Measurements from ENCODE around the gene DNAH7. TPM values are rescaled to one million over a fixed set of nuclear protein-coding genes. Genes with fewer than 3 reads are reported as not detected.

The DNAH7 gene
- total and polyA plus RNA-seq, 2 of the 8 experiments (the other 6 are each of a cell fraction or from before 2014, with no cell fraction given): 0.07 to 0.08 TPM

DNA sequence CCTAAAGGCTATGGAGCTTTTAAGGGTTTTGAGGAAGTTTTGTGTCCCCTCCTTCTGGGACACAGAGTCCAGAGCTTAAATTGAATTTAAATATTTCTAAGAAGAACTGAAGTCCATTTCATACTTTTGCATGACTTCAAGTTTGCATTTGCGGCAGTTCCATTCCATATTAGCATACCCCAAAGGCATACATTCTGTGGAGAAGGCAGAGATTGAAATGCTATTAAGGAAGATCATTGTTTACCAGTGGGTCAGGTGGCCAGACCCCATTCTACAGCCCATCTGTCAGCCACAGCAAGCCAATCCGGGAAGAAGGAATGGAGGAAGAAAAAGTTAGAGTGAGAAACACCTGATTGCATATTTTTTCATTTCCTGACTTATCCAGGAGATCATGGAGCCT, 75.0 kb downstream of the DNAH7 start:
- Histone ChIP-seq H3K4ac (replicated peaks; ENCODE audit: insufficient read length, low read depth, low read length) (no peak overlapping the region), H3K79me1 (ENCODE audit: low read depth, low read length) (no peaks in the 10 kb centered on the region), H2BK15ac (ENCODE audit: low read length) (no peak overlapping the region), H2BK5ac (ENCODE audit: low read depth, low read length) (no peak overlapping the region), H3K9ac (replicated peaks in 1 of 4; ENCODE audit: extremely low read depth in 1 of 4, low read depth in 3 of 4, low read length in 3 of 4) (no peak overlapping the region), H2BK12ac (ENCODE audit: low read depth, low read length) (no peak overlapping the region), H4K5ac (ENCODE audit: insufficient read length, low read depth, low read length) (no peak overlapping the region), H2BK20ac (ENCODE audit: low read length) (no peak overlapping the region), H4K8ac (ENCODE audit: extremely low read depth, insufficient read depth, low read length) (no peak overlapping the region), H3K56ac (replicated peaks; ENCODE audit: insufficient read length, low read depth, low read length) (no peak overlapping the region), H3K18ac (ENCODE audit: extremely low read depth, low read length) (no peak overlapping the region), H3K27me3 (replicated peaks in 1 of 4; ENCODE audit: control insufficient read depth in 3 of 4, extremely low read depth in 1 of 4, insufficient read depth in 3 of 4, low read length in 3 of 4) (peaks cover 0 to 1% (median 0%) of the 10 kb centered on the region in 4 experiments; a peak in 1 of 7 replicates), H3K4me1 (replicated peaks in 1 of 4; ENCODE audit: control insufficient read depth in 3 of 4, insufficient read depth in 4 of 4, low read length in 3 of 4) (peaks cover 0 to 3% (median 0%) of the 10 kb centered on the region in 4 experiments; a peak in 1 of 7 replicates), H2BK120ac (replicated peaks; ENCODE audit: low read depth, low read length) (no peak overlapping the region), H3K23ac (ENCODE audit: insufficient read length) (no peak overlapping the region), H4K91ac (replicated peaks; ENCODE audit: insufficient read length, low read length) (no peak overlapping the region), H3K27ac (ENCODE audit: low read depth, low read length) (no peak overlapping the region), H3K36me3 (ENCODE audit: control insufficient read depth in 2 of 4, insufficient read depth in 4 of 4, low read length in 3 of 4) (no peaks in the 10 kb centered on the region), H2AFZ (ENCODE audit: low read length) (no peak overlapping the region), H4K20me1 (replicated peaks in 1 of 2; ENCODE audit: control insufficient read depth in 1 of 2, insufficient read depth in 2 of 2, low read length in 2 of 2) (no peaks in the 10 kb centered on the region), H3K9me3 (ENCODE audit: insufficient read depth in 2 of 2, low read depth in 1 of 2, low read length in 1 of 2) (no peaks in the 10 kb centered on the region), H3K23me2 (ENCODE audit: low read depth, low read length) (no peaks in the 10 kb centered on the region; the same call in 1 of the 2 replicates), H3K4me3 (ENCODE audit: extremely low read depth in 1 of 4, insufficient read depth in 2 of 4, low read depth in 3 of 4, low read length in 4 of 4) (no peak overlapping the region), H3K14ac (ENCODE audit: insufficient read length) (no peak overlapping the region), H2AK5ac (ENCODE audit: low read depth, low read length) (no peak overlapping the region), H3K4me2 (ENCODE audit: insufficient read depth in 1 of 2, low read depth in 2 of 2, low read length in 2 of 2) (no peak overlapping the region), H3K79me2 (ENCODE audit: control insufficient read depth in 1 of 2, insufficient read depth in 2 of 2, low read length in 2 of 2) (no peaks in the 10 kb centered on the region)
- WGBS, 2 experiments (ENCODE audit: extremely low coverage in 1 of 2, insufficient coverage in 1 of 2, insufficient read length in 1 of 2, insufficient replicate concordance in 2 of 2, low coverage in 1 of 2, low lambda C conversion rate in 2 of 2, missing lambda C conversion rate in 1 of 2): 86% methylated on average over 2 of the region's 2 CpGs; no CpG with 5 or more reads in 1 of the 2 experiments
- FAIRE-seq: no peak
- DNase-seq (ENCODE audit: low read depth in 1 of 2, low spot score in 2 of 2): no peak
- CTCF ChIA-PET (ENCODE audit: partially characterized antibody): no interaction called here
- POLR2A ChIA-PET (ENCODE audit: partially characterized antibody): no interaction called here
- no peak for TF ChIP-seq KDM1A (IDR thresholded peaks at IDR 0.05; ENCODE audit: borderline replicate concordance, low read length)
- TF ChIP-seq RNF2 (IDR thresholded peaks at IDR 0.05; ENCODE audit: borderline replicate concordance, low read depth, low read length, missing control alignments, poor library complexity, severe bottlenecking): no peak
- TF ChIP-seq SAP30 (IDR thresholded peaks at IDR 0.05; ENCODE audit: insufficient read depth, insufficient replicate concordance, low read length): no peak
- no peak for TF ChIP-seq POU5F1 (IDR thresholded peaks at IDR 0.05; ENCODE audit: low read depth, low read length)
- TF ChIP-seq BRCA1 (IDR thresholded peaks at IDR 0.05; ENCODE audit: low read depth, low read length): no peak
- TF ChIP-seq HDAC6 (IDR thresholded peaks at IDR 0.05; ENCODE audit: low read depth, low read length): no peak
- TF ChIP-seq EP300 (IDR thresholded peaks at IDR 0.05; ENCODE audit: borderline replicate concordance in 1 of 2, low read depth in 2 of 2, low read length in 2 of 2): no peak
- TF ChIP-seq NANOG (IDR thresholded peaks at IDR 0.05; ENCODE audit: insufficient read depth, low read depth, low read length, poor library complexity, severe bottlenecking): no peak
- TF ChIP-seq KDM4A (IDR thresholded peaks at IDR 0.05; ENCODE audit: low read depth, low read length, severe bottlenecking): no peak
- no peak for TF ChIP-seq SP4 (IDR thresholded peaks at IDR 0.05; ENCODE audit: low read length)
